OCI-LY7 (cell line): ENCODE results near the gene ZNF284. TPM values are rescaled to one million over a fixed set of nuclear protein-coding genes. Genes with fewer than 3 reads are reported as not detected.
A peak's percentile ranks its signal among the peaks of the same experiment; 100 is the strongest.

Source experiments
- BruUV-seq: library from RNA; stranded (reverse); fragments of 400-500 nt; replicated peaks from 2 replicates; lab custom pipeline; 2021; lab: Mats Ljungman, UMichigan
- CTCF ChIA-PET: fragments of 300-600 bp; sonication (Branson Sonifier 250); formaldehyde crosslinking; loops from one replicate; lab custom pipeline; 2022; ENCODE audit warnings: antibody characterized with exemption; ENCODE audit not compliant: unreplicated experiment; lab: Charles Lee
- POLR2A ChIA-PET: fragments of 300-600 bp; sonication (Branson Sonifier 250); formaldehyde crosslinking; loops from one replicate; lab custom pipeline; 2022; ENCODE audit warnings: antibody characterized with exemption; lab: Charles Lee
- DNase-seq: peaks from one replicate; pipeline ENCODE4 v3.0.0-alpha.2; 2015; ENCODE audit warnings: low spot score
- H2AFZ ChIP-seq: fragments of 200-600 bp; sonication (generic), shearing (Covaris generic); 2 replicates; pipeline ENCODE4 v1.6.1; 2014; ENCODE audit warnings: mild to moderate bottlenecking, antibody characterized with exemption, low read length, moderate library complexity
- H3K27ac ChIP-seq: fragments of 200-600 bp; sonication (generic); 2 replicates; pipeline ENCODE4 v1.5.1; 2014; ENCODE audit warnings: mixed run types, low read depth, mild to moderate bottlenecking, moderate library complexity, low read length, inconsistent platforms; ENCODE audit not compliant: poor library complexity, severe bottlenecking
- H3K36me3 ChIP-seq: fragments of 200-600 bp; sonication (generic); 2 replicates; pipeline ENCODE4 v1.6.1; 2014; ENCODE audit warnings: mild to moderate bottlenecking, antibody characterized with exemption, low read length, moderate library complexity, mixed read lengths; ENCODE audit not compliant: insufficient read depth
- H3K4me1 ChIP-seq: fragments of 200-600 bp; sonication (generic); 2 replicates; pipeline ENCODE4 v1.5.1; 2014; ENCODE audit warnings: mild to moderate bottlenecking, low read length; ENCODE audit not compliant: insufficient read depth, poor library complexity, severe bottlenecking
- H3K4me2 ChIP-seq: fragments of 200-600 bp; sonication (generic); 2 replicates; pipeline ENCODE4 v1.6.1; 2014; ENCODE audit warnings: mild to moderate bottlenecking, low read length
- H3K4me3 ChIP-seq: fragments of 200-600 bp; sonication (generic); 2 replicates; pipeline ENCODE4 v1.5.1; 2014; ENCODE audit warnings: mild to moderate bottlenecking, low read depth, low read length; ENCODE audit not compliant: poor library complexity, severe bottlenecking
- H3K79me2 ChIP-seq: fragments of 200-600 bp; sonication (generic); 2 replicates; pipeline ENCODE4 v1.6.1; 2016; ENCODE audit warnings: low read depth, mild to moderate bottlenecking, low read length, moderate library complexity, mixed read lengths; ENCODE audit not compliant: insufficient read depth
- H3K9me2 ChIP-seq: fragments of 200-600 bp; sonication (generic); 2 replicates; pipeline ENCODE4 v1.6.1; 2016; ENCODE audit warnings: mild to moderate bottlenecking, low read length, mixed read lengths; ENCODE audit not compliant: insufficient read depth
- H3K9me3 ChIP-seq: fragments of 200-600 bp; sonication (generic); 2 replicates; pipeline ENCODE4 v1.6.1; 2014; ENCODE audit warnings: mild to moderate bottlenecking, mixed run types, low read length, mixed read lengths
- H4K20me1 ChIP-seq: fragments of 200-600 bp; sonication (generic); 2 replicates; pipeline ENCODE4 v1.6.1; 2014; ENCODE audit warnings: mild to moderate bottlenecking, antibody characterized with exemption, low read length, moderate library complexity, mixed read lengths; ENCODE audit not compliant: insufficient read depth
- EZH2phosphoT487 ChIP-seq: fragments of 200-600 bp; sonication (generic); IDR thresholded peaks from 2 replicates; pipeline ENCODE4 v1.6.1; 2018; ENCODE audit warnings: low read depth, borderline replicate concordance, mild to moderate bottlenecking, mixed run types, antibody characterized with exemption, low read length, moderate library complexity, mixed read lengths
- intact Hi-C: fragments of 100-400 bp; cut with micrococcal nuclease; formaldehyde crosslinking; loops from one replicate; pipeline ENCODE4 v1.10.0; 2022; ENCODE audit not compliant: unreplicated experiment
- total RNA-seq, 2 experiments: library from RNA; depleted of rRNA in 1 of 2; stranded (reverse); fragments of >200 nt in 1 of 2; shearing (Covaris generic) in 1 of 2; gene quantifications; 2 replicates each; pipeline ENCODE4 v1.2.3, GENCODE V29; 2014 to 2022
- TF ChIP-seq, protein P1 (sequence below): fragments of 200-600 bp; sonication (generic); conservative IDR thresholded peaks from 2 replicates; pipeline ENCODE4 v1.5.1; 2014; ENCODE audit warnings: mild to moderate bottlenecking, antibody characterized with exemption, low read length, moderate library complexity, mixed read lengths

The ZNF284 gene
- total RNA-seq, 2 experiments from 2014 or later, result not detected

DNA sequence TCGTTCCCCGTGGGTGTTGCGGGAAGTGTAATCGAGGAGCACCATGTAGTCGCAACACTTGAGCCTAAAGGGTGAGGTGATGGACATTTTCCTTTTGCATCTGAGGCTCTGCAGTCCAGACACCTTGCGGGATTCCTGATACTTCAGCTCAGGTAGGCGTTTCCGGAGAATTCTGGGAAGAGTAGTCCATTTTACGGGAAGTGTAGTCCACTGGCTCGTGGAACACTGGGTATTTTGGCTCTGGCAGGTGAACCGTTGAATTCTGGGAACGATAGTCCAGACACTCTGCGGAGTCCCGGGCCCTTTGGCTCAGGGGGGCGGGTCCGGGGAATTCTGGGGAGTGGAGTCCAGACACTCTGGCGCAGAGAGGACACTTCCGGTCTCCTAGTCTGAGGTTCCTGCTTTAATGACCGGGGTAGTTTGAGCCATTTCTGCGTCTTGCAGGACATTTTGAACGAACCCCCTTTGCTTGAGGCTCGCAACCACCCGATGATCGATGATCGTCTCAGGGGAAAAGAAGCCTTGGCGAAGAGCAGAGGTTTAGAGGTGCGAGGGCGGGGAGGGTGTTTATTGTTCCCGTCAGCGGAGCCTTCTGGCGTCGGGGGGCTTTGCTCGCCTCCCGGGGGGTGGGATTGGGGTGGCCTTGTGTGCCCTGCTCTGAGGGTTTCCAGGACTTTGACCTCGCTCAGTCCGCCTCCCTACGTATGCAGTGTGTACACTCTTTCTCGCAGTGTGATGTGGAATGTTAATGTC is 20.1 kb upstream of the ZNF284 start, which contains the start of gene ZNF223:
Gene ZNF223, plus strand, starts transcription at position 387 of the 753 bp plus-strand sequence. CDS start 3,141 bp downstream, outside the sequence.
- Histone ChIP-seq H3K4me1 (no peaks in the 10 kb centered on the region), H3K9me2 (no peaks in the 10 kb centered on the region), H3K4me3 (no peak within 1 kb of the TSS), H4K20me1 (no peaks in the 10 kb centered on the region), H3K9me3 (no peaks in the 10 kb centered on the region), H3K27ac (no peak within 1 kb of the TSS), H3K4me2 (no peak within 1 kb of the TSS), H3K79me2 (no peaks in the 10 kb centered on the region), H3K36me3 (no peaks in the 10 kb centered on the region), H2AFZ (no peak within 1 kb of the TSS)
- TF ChIP-seq, protein P1, sequence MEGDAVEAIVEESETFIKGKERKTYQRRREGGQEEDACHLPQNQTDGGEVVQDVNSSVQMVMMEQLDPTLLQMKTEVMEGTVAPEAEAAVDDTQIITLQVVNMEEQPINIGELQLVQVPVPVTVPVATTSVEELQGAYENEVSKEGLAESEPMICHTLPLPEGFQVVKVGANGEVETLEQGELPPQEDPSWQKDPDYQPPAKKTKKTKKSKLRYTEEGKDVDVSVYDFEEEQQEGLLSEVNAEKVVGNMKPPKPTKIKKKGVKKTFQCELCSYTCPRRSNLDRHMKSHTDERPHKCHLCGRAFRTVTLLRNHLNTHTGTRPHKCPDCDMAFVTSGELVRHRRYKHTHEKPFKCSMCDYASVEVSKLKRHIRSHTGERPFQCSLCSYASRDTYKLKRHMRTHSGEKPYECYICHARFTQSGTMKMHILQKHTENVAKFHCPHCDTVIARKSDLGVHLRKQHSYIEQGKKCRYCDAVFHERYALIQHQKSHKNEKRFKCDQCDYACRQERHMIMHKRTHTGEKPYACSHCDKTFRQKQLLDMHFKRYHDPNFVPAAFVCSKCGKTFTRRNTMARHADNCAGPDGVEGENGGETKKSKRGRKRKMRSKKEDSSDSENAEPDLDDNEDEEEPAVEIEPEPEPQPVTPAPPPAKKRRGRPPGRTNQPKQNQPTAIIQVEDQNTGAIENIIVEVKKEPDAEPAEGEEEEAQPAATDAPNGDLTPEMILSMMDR, result no peak
- TF ChIP-seq EZH2phosphoT487, result no peak
- BruUV-seq, result no TSS peak
- DNase-seq, result no peak
- intact Hi-C loops, result no loop called here
- ChIA-PET CTCF (no interaction called here), POLR2A (no interaction called here)

DNA sequence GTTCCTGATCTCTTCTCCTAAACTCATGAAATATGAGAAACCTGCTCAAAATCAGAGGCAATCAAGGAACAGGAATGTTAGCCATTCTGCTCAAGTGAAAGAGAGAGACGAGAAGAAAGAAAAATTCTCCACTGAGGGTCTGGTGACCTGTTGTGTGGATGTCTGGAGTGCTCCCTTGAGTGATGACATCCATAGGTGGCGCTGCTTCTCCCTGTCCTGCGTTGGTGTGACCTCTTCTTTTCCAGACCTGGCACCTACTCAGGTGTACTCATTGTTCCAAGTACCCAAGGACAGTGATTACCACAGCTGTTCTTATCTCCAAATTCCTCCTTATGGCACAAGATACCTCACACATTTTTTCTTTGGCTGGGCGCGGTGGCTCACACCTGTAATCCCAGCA is 16.1 kb upstream of the ZNF284 start:
- Histone ChIP-seq H3K79me2 (no peaks in the 10 kb centered on the region), H3K9me3 (no peaks in the 10 kb centered on the region), H3K9me2 (no peaks in the 10 kb centered on the region), H3K4me1 (no peaks in the 10 kb centered on the region), H3K27ac (no peak overlapping the region), H3K4me3 (no peak overlapping the region), H3K36me3 (no peaks in the 10 kb centered on the region), H4K20me1 (no peaks in the 10 kb centered on the region), H2AFZ (no peak overlapping the region), H3K4me2 (no peak overlapping the region)
- ChIA-PET CTCF (no interaction called here), POLR2A (interaction anchor here (0.7 kb wide), 1 partner anchor 1604 kb away, joined by 5 read pairs; no protein-coding TSS in a partner anchor)
- DNase-seq, result no peak
- no TSS peak for BruUV-seq
- TF ChIP-seq, protein P1, result peak; percentile 31; the same call in 1 of the 2 replicates
- TF ChIP-seq EZH2phosphoT487, result no peak
- intact Hi-C loops, result no loop called here

DNA sequence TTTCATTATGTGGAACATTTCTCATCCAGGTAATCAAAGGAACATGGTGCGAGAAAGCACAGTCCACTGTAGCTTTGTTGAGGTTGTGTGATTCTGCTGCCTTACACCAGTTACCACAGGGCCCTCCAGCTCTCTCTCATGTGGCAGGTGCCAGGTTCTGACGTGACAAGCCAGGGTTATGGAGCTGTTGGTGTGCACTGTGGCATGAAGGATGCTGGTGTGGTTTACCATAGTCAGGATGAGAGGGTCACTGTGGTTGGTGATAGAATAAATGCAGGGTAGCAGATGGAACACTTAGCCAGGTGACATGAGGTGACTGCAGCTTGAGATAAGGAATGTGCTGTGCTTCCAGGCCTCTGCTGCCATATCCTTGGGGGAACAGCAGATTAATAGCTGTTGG is 12.7 kb upstream of the ZNF284 start:
- no TSS peak for BruUV-seq
- intact Hi-C loops, result no loop called here
- no peaks in the 10 kb centered on the region for H3K9me3 ChIP-seq
- TF ChIP-seq, protein P1, result no peak
- TF ChIP-seq EZH2phosphoT487, result no peak
- ChIA-PET POLR2A (no interaction called here), CTCF (no interaction called here)
- H3K27ac ChIP-seq, result no peak overlapping the region
- no peak overlapping the region for H3K4me2 ChIP-seq
- no peak overlapping the region for H2AFZ ChIP-seq
- no peak overlapping the region for H3K4me3 ChIP-seq
- no peaks in the 10 kb centered on the region for H3K9me2 ChIP-seq
- DNase-seq, result no peak
- H3K4me1 ChIP-seq, result no peaks in the 10 kb centered on the region
- H3K36me3 ChIP-seq, result no peaks in the 10 kb centered on the region
- no peaks in the 10 kb centered on the region for H3K79me2 ChIP-seq
- no peaks in the 10 kb centered on the region for H4K20me1 ChIP-seq
